Cardiac muscle cell (in vitro differentiated cells and primary cell): Measurements from ENCODE around the gene CDH11. TPM values are rescaled to one million over a fixed set of nuclear protein-coding genes. Genes with fewer than 3 reads are reported as not detected.
A peak's percentile ranks its signal among the peaks of the same experiment; 100 is the strongest.

ENCODE experiments used
- DNase-seq, 2 donors: peaks; one replicate each; pipeline versions ENCODE4 v3.0.0 to v3.0.0-alpha.2; 2010 to 2017; ENCODE audit warnings: low read depth in 1 of 2, low spot score in 1 of 2
- H3K27ac ChIP-seq: fragments of 200-600 bp; sonication (generic); 2 replicates; pipeline ENCODE4 v1.5.1; 2016
- H3K27me3 ChIP-seq: fragments of 200-600 bp; sonication (generic); 2 replicates; pipeline ENCODE4 v1.6.0; 2016; ENCODE audit warnings: control low read depth
- H3K36me3 ChIP-seq: fragments of 200-600 bp; sonication (generic); 2 replicates; pipeline ENCODE4 v1.5.1; 2016; ENCODE audit warnings: control low read depth
- H3K4me1 ChIP-seq: fragments of 200-600 bp; sonication (generic); 2 replicates; pipeline ENCODE4 v1.8.1; 2017; ENCODE audit warnings: low read depth, mild to moderate bottlenecking, mixed run types
- H3K4me3 ChIP-seq: fragments of 200-600 bp; sonication (generic); 2 replicates; pipeline ENCODE4 v1.5.1; 2016; ENCODE audit warnings: mild to moderate bottlenecking
- H3K9me3 ChIP-seq: fragments of 200-600 bp; sonication (generic); 2 replicates; pipeline ENCODE4 v1.5.1; 2017; ENCODE audit warnings: low read depth, mild to moderate bottlenecking, control low read depth
- polyA plus RNA-seq: library from polyadenylated mRNA; unstranded; fragments of >200 nt; fragmentation: Nextera tagmentation; extraction: Ambion mirVana; gene quantifications from 2 replicates; pipeline ENCODE4 v1.2.1, GENCODE V29; 2016
- total RNA-seq: library from RNA; depleted of rRNA; stranded (reverse); fragments of >200 nt; gene quantifications from 2 replicates; pipeline ENCODE4 v1.2.3, GENCODE V29; 2016
- TF ChIP-seq, protein P1 (sequence below): IDR thresholded peaks from 2 replicates; pipeline ENCODE4 v1.5.1; 2012; ENCODE audit warnings: low read depth, mild to moderate bottlenecking, low read length

Gene CDH11
- total and polyA plus RNA-seq, 2 experiments from 2014 or later = 29.4 to 99.3 TPM

DNA sequence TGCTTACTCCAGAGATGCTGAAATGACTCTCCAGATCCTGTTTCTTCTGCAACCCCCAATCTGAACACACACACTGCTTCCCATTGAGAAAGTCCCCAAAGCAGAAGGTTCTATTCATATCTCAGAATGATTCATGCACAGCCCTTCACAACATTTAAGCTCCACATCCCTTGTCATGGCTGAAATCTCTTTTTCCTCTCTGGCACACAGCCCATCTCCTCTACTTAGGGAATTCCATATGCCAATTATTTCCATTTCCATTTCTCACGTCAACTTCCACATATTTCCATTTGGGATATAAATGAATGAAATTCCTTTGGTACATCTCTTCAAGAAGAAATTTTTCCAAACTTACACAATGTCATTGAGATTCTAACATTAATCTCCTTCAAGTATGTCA lies 119.6 kb downstream of the CDH11 start:
- peak in 1 of 2 donors; percentile 81 for DNase-seq
- peaks cover 6% of the 10 kb centered on the region for H3K36me3 ChIP-seq
- no peaks in the 10 kb centered on the region for H3K9me3 ChIP-seq
- no peak overlapping the region for H3K4me3 ChIP-seq
- H3K27me3 ChIP-seq = no peaks in the 10 kb centered on the region
- no peak overlapping the region for H3K27ac ChIP-seq
- no peaks in the 10 kb centered on the region for H3K4me1 ChIP-seq
- TF ChIP-seq, protein P1, sequence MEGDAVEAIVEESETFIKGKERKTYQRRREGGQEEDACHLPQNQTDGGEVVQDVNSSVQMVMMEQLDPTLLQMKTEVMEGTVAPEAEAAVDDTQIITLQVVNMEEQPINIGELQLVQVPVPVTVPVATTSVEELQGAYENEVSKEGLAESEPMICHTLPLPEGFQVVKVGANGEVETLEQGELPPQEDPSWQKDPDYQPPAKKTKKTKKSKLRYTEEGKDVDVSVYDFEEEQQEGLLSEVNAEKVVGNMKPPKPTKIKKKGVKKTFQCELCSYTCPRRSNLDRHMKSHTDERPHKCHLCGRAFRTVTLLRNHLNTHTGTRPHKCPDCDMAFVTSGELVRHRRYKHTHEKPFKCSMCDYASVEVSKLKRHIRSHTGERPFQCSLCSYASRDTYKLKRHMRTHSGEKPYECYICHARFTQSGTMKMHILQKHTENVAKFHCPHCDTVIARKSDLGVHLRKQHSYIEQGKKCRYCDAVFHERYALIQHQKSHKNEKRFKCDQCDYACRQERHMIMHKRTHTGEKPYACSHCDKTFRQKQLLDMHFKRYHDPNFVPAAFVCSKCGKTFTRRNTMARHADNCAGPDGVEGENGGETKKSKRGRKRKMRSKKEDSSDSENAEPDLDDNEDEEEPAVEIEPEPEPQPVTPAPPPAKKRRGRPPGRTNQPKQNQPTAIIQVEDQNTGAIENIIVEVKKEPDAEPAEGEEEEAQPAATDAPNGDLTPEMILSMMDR = no peak

DNA sequence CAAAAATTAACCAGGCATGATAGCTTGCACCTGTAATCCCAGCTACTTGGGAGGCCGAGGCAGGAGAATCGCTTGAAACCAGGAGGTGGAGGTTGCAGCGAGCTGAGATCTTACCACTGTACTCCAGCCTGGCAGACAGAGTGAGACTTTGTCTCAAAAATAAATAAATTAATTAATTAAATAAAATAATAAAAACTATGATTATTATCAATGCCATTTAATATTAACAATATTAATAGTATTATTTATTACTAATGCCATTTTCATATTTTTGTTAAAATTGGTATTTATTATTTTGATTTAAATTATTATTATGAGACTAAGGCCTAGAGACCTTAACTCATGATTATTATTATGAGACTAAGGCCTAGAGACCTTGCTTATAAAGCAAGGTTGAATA lies 121.2 kb downstream of the CDH11 start:
- TF ChIP-seq, protein P1 = no peak
- Histone ChIP-seq H3K27ac (no peak overlapping the region), H3K9me3 (no peaks in the 10 kb centered on the region), H3K4me3 (no peak overlapping the region), H3K36me3 (peaks cover 6% of the 10 kb centered on the region), H3K4me1 (no peaks in the 10 kb centered on the region), H3K27me3 (no peaks in the 10 kb centered on the region)
- DNase-seq = no peak

DNA sequence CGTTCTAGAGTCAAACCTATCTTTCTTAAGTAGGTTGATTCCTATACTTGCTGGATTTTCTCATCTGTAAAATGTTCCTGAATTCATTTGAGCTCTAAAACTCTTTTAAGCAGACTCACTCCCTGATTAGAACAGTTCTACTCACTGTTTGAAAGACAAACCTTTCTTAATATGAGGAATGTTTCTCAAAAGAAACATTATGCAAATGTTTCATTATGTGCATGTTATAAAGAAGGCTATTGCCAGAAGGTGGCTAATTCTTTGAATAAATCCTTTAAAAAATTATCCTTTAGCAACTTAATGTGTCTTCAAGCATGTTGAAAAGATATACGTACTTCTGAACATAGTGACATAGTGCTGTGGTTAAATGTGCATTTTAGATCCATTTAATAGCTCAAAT lies 124.1 kb downstream of the CDH11 start:
- no peaks in the 10 kb centered on the region for H3K27me3 ChIP-seq
- no peak overlapping the region for H3K4me3 ChIP-seq
- H3K9me3 ChIP-seq = no peaks in the 10 kb centered on the region
- no peak overlapping the region for H3K27ac ChIP-seq
- DNase-seq = no peak
- H3K4me1 ChIP-seq = no peaks in the 10 kb centered on the region
- peaks cover 6% of the 10 kb centered on the region for H3K36me3 ChIP-seq
- TF ChIP-seq, protein P1 = no peak

DNA sequence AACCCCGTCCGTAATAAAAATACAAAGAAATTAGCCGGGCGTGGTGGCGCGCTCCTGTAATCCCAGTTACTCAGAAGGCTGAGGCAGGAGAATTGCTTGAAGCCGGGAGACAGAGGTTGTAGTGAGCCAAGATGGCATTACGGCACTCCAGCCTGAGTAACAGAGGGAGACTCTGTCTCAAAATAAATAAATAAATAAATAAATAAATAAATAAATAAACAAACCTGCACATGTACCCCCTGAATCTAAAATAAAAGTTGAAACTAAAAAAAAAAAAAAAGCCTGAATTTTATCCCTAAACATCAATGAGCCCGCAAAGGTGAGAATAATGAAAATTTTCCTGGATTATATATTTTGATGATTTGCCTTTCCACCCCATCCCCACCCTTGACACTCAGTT lies 124.7 kb downstream of the CDH11 start:
- no peaks in the 10 kb centered on the region for H3K9me3 ChIP-seq
- no peaks in the 10 kb centered on the region for H3K4me1 ChIP-seq
- H3K4me3 ChIP-seq = no peak overlapping the region
- no peaks in the 10 kb centered on the region for H3K27me3 ChIP-seq
- H3K27ac ChIP-seq = no peak overlapping the region
- TF ChIP-seq, protein P1 = no peak
- DNase-seq = no peak
- H3K36me3 ChIP-seq = peaks cover 9% of the 10 kb centered on the region

DNA sequence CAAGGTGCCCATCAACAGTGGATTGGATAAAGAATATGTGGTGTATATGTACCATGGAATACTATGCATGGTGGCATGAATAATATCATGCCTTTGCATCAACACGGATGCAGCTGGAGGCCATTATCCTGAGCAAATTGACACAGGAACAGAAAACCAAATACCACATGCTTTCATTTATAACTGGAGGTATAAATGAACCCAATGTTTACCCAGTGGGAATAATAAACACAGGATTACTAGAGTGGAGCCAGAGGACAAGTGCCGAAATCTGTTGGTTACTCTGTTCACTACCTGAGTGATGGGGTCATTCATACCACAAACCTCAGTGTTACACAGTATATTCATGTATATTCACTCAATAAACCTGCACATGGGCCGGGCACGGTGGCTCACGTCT lies 125.2 kb downstream of the CDH11 start:
- Histone ChIP-seq H3K27me3 (no peaks in the 10 kb centered on the region), H3K4me3 (no peak overlapping the region), H3K4me1 (no peaks in the 10 kb centered on the region), H3K36me3 (peaks cover 12% of the 10 kb centered on the region), H3K9me3 (no peaks in the 10 kb centered on the region), H3K27ac (no peak overlapping the region)
- no peak for DNase-seq
- TF ChIP-seq, protein P1 = no peak

DNA sequence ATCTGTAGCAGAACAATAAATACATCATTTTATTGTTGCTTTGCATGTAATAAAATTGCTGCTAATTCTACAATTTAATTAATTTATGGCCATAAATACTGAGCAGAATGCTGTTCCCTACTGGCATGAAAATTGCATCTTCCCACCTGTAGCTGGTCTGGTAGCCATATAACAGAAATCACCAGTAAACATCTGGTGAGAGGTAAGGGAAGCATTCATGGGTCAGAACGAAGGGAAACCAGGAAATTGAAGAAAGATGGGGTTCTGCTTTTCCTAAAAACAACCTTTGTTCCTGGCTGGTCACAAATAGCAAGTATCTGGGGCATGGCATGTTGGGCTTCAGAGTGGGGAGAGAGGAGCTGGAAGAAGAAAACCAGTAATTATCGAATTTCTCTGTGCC lies 128.4 kb downstream of the CDH11 start:
- no peak for DNase-seq
- Histone ChIP-seq H3K27ac (no peak overlapping the region), H3K9me3 (no peaks in the 10 kb centered on the region), H3K4me3 (no peak overlapping the region), H3K36me3 (peaks cover 12% of the 10 kb centered on the region), H3K27me3 (no peaks in the 10 kb centered on the region), H3K4me1 (no peaks in the 10 kb centered on the region)
- TF ChIP-seq, protein P1 = no peak
